ENCODE results near the gene FANCC.

FANCC gene

DNA sequence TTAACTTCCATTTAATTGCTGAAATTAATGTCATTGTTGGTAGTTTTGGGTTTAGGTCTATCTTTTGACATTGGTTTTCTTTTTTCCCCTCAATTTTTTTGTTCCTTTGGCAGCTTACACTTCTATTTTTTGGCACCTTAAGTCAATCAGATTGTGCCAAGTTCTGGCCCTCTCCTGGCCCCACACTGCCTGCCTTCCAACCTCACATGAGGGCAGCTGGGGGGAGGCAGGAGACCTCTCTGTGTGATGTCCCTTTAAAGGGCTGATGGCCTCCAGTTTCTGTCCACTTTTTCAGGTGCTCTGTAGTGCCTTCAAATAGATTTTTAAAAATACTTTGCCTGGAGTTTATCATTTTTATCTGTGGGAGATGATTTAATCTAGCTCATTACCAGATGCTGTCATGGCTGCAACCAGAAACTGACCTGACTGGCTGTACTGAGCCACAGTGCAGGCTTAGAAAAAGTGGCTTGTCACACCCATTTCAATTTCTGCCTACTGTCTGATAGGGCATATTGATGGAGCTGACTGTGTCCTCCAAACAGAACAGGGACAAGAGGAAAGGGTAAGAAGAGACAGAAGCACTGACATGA, 196.6 kb downstream of the FANCC start:
- DNase-seq (ENCODE audit: low read depth), result no peak

GRCh38 chr9:95118596-95118995, 198.9 kb downstream of the FANCC start:
- no peak for DNase-seq (ENCODE audit: low read depth)

- no peak for DNase-seq (ENCODE audit: low read depth)
Measured at GRCh38 chr9:95116808-95117204, 200.7 kb downstream of the FANCC start.

GRCh38 chr9:95116002-95116807, 201.3 kb downstream of the FANCC start:
- DNase-seq (ENCODE audit: low read depth), result peak; percentile 23

DNA sequence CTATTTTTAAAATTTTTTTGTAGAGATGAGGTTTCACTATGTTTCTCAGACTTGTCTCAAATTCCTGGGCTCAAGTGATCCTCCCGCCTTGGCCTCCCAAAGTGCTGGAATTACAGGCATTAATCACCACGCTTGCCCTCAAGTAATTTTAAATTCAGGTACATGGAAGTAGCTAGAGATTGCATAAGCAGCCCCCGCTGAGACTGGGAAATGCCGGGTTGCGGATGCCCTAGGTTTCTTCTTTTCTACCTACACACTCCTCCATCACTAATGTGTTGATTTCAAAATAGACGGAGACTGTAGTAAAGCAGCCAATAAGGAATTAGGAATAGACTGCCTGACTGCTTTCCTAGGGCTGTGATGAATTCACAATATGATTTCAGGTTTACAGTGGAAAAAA, 202.4 kb downstream of the FANCC start:
- DNase-seq (ENCODE audit: low read depth), result no peak

GRCh38 chr9:95112436-95113280, 204.9 kb downstream of the FANCC start:
- no peak for DNase-seq (ENCODE audit: low read depth)

DNA sequence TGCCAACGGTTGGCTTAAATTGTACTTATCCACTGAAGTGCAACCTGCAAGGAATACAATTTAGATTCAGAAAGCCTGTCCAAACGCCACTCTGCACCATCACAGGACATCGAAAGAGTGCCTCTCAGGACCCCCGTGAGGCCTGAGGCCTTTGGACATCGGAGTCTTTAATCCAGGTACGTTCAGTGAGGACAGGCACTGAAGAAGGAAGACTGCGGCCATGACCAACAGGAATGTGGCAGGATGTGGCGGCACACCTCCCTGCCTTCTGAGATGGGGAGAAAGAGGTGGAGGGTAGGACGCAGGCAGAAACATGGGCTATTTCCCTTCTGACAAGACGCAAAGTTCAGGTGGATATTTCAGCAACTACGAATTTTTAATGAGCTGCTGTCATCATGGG, 205.8 kb downstream of the FANCC start:
- no peak for DNase-seq (ENCODE audit: low read depth)

- no peak for DNase-seq (ENCODE audit: low read depth)
Measured at GRCh38 chr9:95110921-95111525, 206.5 kb downstream of the FANCC start.

DNA sequence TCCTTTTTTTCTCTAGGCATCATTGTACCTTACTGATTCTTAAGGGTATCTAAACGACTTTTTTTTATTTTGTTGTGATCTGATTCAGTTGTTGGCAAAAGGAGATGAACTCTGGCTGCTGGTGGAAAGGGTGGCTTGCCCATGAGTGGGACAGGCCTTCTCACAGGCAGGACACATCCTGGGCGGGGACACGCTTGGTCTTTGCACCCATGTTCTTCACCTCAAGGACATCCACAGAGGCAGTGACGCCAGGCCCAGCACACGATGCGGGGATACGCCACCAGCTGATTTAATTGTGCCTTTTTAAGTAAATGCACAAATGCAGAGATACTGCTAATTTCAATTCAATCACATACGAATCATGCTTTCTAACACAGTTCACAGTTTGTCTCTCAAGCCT, 208.1 kb downstream of the FANCC start:
- DNase-seq (ENCODE audit: low read depth), result no peak

- DNase-seq (ENCODE audit: low read depth), result no peak
Measured at GRCh38 chr9:95108777-95109176, 208.7 kb downstream of the FANCC start.

- no peak for DNase-seq (ENCODE audit: low read depth)
Measured at GRCh38 chr9:95107976-95108375, 209.5 kb downstream of the FANCC start.

DNA sequence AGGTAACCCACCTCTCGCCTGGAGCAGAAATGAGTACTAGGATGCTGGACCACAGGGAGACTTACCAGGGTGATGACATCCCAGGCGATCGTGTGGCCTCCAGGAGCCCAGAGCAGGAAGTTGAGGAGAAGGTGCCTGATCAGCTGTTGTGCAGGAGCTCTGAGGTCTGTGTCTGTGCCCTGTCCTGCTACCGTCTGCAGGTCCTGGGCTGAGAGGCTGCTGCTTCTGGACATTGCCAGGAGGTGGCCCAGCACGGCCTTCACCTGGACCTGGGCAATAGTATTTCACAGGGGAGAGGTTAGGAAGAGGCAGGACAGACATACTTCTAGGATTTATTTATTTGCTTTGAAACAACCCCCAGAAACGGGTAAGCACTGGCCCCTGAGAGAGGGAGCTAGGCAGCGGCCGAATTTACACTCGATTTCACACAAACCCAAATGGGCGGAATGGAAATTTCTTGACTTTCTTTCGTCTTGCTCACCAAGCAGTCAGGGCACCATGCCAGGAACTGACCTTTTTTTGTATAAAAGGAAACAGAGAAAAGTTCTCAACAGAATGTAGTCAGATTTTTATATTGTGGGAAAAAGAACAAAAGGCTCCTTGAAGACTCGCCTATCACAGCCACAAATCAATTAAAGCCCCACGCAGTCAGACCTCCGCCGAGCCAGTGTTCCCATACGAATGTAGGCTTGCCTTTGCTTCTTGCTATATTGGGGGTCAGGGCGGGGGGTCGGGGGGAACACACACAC, 210.3 kb downstream of the FANCC start:
- DNase-seq (ENCODE audit: low read depth), result no peak

DNA sequence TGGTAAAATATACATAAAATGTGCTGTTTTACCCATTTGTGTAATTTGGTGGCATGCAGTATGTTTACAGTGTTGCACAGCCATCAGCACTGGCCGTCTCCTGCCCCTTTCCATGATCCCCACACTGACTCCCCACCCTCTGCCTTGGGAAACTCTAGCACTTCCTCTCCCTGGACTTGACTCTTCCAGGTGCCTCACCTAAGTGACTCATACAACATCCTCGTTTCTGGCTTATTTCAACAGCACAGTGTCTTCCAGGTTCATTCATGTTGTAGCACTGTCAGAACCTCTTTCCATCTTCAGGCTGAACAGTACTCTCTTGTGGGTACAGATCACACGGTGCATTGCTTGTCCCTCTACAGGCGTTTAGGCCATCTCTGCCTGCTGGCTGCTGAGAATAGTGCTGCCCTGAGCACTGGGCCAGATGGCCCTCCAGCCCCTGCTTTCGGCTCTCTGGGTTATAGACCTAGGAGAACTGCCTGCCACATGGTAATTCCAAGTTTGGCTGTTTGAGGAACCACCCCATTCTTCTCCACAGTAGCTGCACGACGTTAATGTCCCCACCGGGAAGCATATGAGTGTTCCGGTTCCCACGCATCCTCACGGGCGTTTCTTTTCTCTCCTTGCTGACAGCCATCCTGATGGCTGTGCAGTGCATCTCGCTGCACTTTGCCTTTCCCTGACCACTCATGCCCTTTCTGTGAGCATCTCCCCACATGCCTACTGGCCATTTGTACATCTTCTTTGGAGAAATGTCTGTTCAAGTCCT, 211.8 kb downstream of the FANCC start:
- no peak for DNase-seq (ENCODE audit: low read depth)

DNA sequence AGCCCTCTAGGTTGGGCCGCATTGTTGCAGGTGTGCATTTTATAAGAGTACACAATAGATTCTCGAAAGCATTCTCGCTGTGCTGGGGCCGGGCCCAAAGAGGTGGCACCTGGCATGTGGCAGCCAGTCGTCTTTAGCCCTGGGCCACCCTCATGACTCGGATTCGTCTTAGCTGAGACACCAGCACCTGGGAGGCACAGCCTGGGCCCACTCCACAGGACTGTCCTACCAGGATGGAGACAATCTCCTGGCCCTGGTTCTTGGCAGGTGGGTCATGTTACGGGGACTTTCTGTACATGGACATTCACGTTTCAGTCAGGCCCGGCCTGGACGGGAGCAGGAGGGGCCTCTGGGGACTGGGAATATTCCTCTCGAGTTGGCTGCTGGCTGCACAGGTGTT, 212.5 kb downstream of the FANCC start:
- no peak for DNase-seq (ENCODE audit: low read depth)

- DNase-seq (ENCODE audit: low read depth), result no peak
Measured at GRCh38 chr9:95104581-95104960, 212.9 kb downstream of the FANCC start.

DNA sequence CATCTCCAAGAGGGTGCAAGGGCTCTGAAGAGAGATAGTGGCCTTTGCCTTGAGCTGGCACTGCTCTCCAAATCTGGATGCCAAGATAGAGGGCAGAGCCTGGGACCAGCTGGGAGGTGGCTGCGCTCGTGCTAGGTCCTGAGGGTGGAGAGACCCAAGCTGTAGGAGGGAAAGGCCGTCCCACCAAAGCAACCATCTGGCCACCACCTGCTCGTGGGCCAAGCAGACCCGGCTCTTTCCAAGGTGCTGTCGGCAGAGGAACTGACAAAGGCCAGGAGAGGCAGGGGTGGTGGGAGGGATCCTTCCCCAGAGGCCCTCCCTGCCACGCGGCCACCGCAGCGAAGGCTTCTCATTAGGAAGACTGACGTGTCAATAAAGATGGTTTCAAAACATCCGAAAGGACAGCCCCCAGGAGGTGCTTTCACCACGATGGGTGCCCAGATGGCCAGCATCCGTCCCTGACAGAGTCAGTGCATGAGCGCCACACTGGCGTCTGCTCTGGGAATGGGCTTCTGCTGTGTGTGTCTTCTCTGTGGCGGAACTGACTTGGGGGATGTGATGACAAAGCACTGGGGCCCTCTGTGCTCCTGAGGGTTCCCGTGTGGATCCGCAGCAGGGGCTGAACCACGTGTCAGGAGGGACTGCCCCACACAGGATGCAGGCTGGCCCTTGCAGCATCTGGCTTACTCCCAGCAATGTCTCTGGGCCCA, 213.5 kb downstream of the FANCC start:
- no peak for DNase-seq (ENCODE audit: low read depth)

- DNase-seq (ENCODE audit: low read depth), result peak; percentile 9
Measured at GRCh38 chr9:95103281-95103771, 214.2 kb downstream of the FANCC start.

GRCh38 chr9:95102572-95102971, 214.9 kb downstream of the FANCC start:
- no peak for DNase-seq (ENCODE audit: low read depth)

DNA sequence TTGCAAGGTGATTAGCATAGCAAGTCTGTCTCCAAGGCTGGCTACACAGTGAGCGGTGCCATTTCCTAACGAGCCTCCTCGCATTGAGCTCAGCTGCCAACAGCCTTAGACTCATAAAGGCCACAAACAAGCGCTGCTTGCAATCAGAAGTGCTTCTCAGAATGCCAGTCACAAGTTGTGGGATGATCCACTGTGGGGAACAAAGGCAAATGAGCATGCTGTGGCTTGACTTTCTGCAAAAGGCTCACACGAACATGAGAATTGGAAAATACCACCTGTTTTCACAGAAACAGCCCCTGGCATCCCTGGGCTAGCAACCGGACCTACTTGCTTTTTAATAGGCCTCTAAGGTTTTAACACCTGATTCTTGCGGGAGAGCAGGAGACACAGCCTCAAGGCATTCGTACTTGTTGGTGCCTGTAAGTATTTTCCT, 215.5 kb downstream of the FANCC start:
- DNase-seq (ENCODE audit: low read depth), result no peak

GRCh38 chr9:95101326-95101725, 216.2 kb downstream of the FANCC start:
- no peak for DNase-seq (ENCODE audit: low read depth)

All from ELR (cell line).